T47D (cell line): Measurements from ENCODE around the gene CLIP4.

Experiments
- DNase-seq, 2 experiments: peaks; one replicate each; pipeline versions ENCODE4 v3.0.0 to v3.0.0-alpha.2; 2011 to 2012; ENCODE audit warnings: low read depth in 1 of 2, low spot score in 1 of 2
- JUND ChIP-seq: IDR thresholded peaks from 2 replicates; pipeline ENCODE4 v1.6.1; 2012; ENCODE audit warnings: low read depth
- in situ Hi-C: cut with HindIII; loops from 2 replicates; pipeline ENCODE4 v1.10.0; 2016; ENCODE audit warnings: low sequenced_read_pairs, low pct_unique_long_range_greater_than_20kb

CLIP4 gene

GRCh38 chr2:29129586-29130281, 14.5 kb downstream of the CLIP4 start:
- DNase-seq, result no peak
- in situ Hi-C loops, result no loop called here
- TF ChIP-seq JUND, result no peak

GRCh38 chr2:29130295-29130694, 15.1 kb downstream of the CLIP4 start:
- TF ChIP-seq JUND, result no peak
- in situ Hi-C loops, result no loop called here
- peak in 1 of 2 experiments; percentile 42 for DNase-seq

GRCh38 chr2:29134933-29135332, 19.7 kb downstream of the CLIP4 start:
- no peak for TF ChIP-seq JUND
- in situ Hi-C loops, result no loop called here
- DNase-seq, result no peak

- TF ChIP-seq JUND, result no peak
- in situ Hi-C loops, result no loop called here
- no peak for DNase-seq
Observed at GRCh38 chr2:29139152-29139551, 23.9 kb downstream of the CLIP4 start.

GRCh38 chr2:29139731-29140130, 24.5 kb downstream of the CLIP4 start:
- TF ChIP-seq JUND, result no peak
- DNase-seq, result no peak
- in situ Hi-C loops, result no loop called here

GRCh38 chr2:29143657-29144056, 28.4 kb downstream of the CLIP4 start:
- in situ Hi-C loops, result no loop called here
- no peak for TF ChIP-seq JUND
- no peak for DNase-seq

GRCh38 chr2:29146197-29146596, 31.0 kb downstream of the CLIP4 start:
- in situ Hi-C loops, result no loop called here
- TF ChIP-seq JUND, result no peak
- no peak for DNase-seq

- in situ Hi-C loops, result no loop called here
- no peak for DNase-seq
- TF ChIP-seq JUND, result no peak
Observed at GRCh38 chr2:29147963-29148362, 32.7 kb downstream of the CLIP4 start.

- in situ Hi-C loops, result no loop called here
- DNase-seq, result no peak
- TF ChIP-seq JUND, result no peak
Observed at GRCh38 chr2:29154610-29155009, 39.4 kb downstream of the CLIP4 start.

GRCh38 chr2:29155578-29155977, 40.4 kb downstream of the CLIP4 start:
- no peak for TF ChIP-seq JUND
- DNase-seq, result no peak
- in situ Hi-C loops, result no loop called here

GRCh38 chr2:29157131-29157530, 41.9 kb downstream of the CLIP4 start:
- in situ Hi-C loops, result no loop called here
- no peak for TF ChIP-seq JUND
- no peak for DNase-seq

- DNase-seq, result no peak
- in situ Hi-C loops, result no loop called here
- TF ChIP-seq JUND, result no peak
Observed at GRCh38 chr2:29159125-29159524, 43.9 kb downstream of the CLIP4 start.

- DNase-seq, result no peak
- no peak for TF ChIP-seq JUND
- in situ Hi-C loops, result no loop called here
Observed at GRCh38 chr2:29160184-29160583, 45.0 kb downstream of the CLIP4 start.
